BE2C (cell line): Measurements from ENCODE around the gene ELMO1.

ENCODE experiments used
- DNase-seq: peaks from one replicate; pipeline ENCODE4 v3.0.0-alpha.2; 2020
- H3K27me3 ChIP-seq: fragments of 250-450 bp; sonication (Bioruptor Pico); 2 replicates; pipeline ENCODE4 v1.5.1; 2020; ENCODE audit warnings: mild to moderate bottlenecking
- H3K36me3 ChIP-seq: fragments of 250-450 bp; sonication (Bioruptor Pico); 2 replicates; pipeline ENCODE4 v1.5.1; 2020; ENCODE audit warnings: mild to moderate bottlenecking
- H3K4me1 ChIP-seq: fragments of 250-450 bp; sonication (Bioruptor Pico); 2 replicates; pipeline ENCODE4 v1.5.1; 2020
- H3K4me3 ChIP-seq: 2 replicates; pipeline ENCODE4 v1.5.1; 2011; ENCODE audit warnings: low read depth, low read length
- H3K9me3 ChIP-seq: fragments of 250-450 bp; sonication (Bioruptor Pico); 2 replicates; pipeline ENCODE4 v1.5.1; 2020
- TF ChIP-seq, protein P1 (sequence below): IDR thresholded peaks from 2 replicates; pipeline ENCODE4 v1.5.1; 2012; ENCODE audit warnings: mild to moderate bottlenecking, low read depth, low read length

The ELMO1 gene

DNA sequence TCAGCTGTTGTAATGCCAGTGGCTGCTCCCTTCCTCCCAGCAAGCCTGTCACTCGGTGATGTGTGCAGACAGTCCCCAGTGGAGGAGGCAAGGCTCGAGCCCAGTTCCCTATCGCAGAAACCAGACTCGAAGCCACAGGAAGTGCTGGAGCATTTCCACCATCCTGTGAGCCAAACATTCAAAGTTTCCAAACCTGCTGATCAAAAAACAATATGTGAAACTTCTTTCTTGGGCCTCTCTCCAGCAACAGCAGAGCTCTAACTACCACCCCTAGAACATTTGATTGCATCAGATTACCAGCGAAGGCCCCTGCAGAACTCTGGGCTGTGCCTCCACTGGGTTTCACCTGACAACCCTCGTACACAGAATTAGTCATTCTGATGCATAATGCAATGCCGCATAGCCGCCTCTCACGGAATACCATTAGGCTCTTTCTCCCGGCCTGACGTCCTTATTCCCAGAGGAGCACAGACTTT, 94.0 kb downstream of the ELMO1 start:
- no peaks in the 10 kb centered on the region for H3K27me3 ChIP-seq
- no peak overlapping the region for H3K4me3 ChIP-seq
- no peak for DNase-seq
- TF ChIP-seq, protein P1, sequence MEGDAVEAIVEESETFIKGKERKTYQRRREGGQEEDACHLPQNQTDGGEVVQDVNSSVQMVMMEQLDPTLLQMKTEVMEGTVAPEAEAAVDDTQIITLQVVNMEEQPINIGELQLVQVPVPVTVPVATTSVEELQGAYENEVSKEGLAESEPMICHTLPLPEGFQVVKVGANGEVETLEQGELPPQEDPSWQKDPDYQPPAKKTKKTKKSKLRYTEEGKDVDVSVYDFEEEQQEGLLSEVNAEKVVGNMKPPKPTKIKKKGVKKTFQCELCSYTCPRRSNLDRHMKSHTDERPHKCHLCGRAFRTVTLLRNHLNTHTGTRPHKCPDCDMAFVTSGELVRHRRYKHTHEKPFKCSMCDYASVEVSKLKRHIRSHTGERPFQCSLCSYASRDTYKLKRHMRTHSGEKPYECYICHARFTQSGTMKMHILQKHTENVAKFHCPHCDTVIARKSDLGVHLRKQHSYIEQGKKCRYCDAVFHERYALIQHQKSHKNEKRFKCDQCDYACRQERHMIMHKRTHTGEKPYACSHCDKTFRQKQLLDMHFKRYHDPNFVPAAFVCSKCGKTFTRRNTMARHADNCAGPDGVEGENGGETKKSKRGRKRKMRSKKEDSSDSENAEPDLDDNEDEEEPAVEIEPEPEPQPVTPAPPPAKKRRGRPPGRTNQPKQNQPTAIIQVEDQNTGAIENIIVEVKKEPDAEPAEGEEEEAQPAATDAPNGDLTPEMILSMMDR, result no peak
- H3K9me3 ChIP-seq, result no peaks in the 10 kb centered on the region
- H3K4me1 ChIP-seq, result no peaks in the 10 kb centered on the region; the same call in 1 of the 2 replicates
- no peaks in the 10 kb centered on the region for H3K36me3 ChIP-seq

DNA sequence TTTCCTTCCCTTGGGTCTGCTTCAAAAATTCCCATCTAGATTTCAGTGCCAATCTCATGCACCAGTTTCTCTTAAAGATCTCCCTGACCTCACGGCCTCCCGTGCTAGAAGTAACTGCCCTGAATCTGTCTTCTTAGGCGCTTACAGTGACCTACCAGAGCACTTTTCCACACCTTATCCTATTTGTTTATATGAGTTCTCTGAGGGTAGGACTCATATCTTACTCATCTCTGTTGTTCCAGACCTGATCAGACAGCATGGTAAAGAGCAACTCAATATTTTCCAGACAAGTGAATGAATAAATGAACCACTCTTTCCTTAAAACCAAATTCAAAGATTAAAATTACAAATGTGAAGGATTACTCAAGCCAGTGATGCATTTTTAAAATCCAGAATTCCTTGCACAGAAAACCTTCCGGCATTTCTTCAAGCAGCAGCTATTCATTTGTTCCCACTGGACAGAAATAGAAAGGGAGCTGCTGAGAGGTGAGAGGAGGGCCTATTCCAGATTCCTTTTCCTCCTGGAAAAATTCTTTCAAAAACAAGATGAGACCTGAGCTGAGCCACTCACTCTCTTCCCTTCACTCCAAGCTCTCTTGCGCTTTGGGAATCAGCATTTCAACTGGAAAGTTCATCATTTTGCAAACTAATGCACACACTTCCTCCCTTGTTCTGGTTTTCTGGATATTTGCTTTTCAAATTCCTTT, 94.6 kb downstream of the ELMO1 start:
- Histone ChIP-seq H3K4me3 (no peak overlapping the region), H3K27me3 (no peaks in the 10 kb centered on the region), H3K36me3 (no peaks in the 10 kb centered on the region), H3K4me1 (no peaks in the 10 kb centered on the region), H3K9me3 (no peaks in the 10 kb centered on the region)
- no peak for DNase-seq
- TF ChIP-seq, protein P1, result no peak

DNA sequence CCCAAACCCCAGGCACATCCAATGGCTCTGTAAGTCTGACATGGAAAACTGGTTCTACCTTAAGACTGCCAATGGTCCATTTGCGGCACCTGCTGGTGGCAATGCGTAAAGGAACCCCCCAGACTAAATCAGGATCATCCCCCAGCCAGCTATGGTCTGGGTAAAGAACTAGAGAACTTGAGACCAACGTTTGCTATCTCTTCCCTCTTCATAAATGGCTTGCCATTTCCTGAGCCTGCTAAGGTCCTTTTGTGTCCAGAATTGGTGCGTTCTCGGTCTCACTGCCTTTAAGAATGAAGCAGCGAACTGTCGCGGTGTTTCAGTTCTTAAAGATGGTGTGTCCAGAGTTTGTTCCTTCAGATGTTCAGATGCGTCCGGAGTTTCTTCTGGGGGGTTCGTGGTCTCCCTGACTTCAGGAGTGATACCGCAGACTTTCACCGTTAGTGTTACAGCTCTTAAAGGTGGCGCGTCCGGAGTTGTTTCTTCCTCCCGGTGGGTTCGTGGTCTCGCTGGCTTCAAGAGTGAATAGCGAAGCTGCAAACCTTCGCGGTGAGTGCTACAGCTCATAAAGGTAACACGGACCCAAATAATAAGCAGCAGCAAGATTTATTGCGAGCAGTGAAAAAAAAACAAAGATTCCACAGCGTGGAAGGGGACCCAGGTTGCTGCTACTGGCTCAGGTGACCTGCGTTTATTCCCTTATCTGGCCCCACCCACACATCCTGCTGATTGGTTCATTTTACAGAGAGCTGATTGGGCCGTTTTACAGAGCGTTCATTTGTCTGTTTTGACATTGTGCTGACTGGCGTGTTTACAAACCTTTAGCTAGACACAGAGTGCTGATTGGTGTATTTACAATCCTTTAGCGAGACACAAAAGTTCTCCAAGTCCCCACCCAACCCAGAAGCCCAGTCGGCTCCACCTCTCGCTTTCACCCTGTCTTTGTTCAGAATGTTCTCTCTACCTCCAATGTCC, 95.4 kb downstream of the ELMO1 start:
- no peaks in the 10 kb centered on the region for H3K27me3 ChIP-seq
- peak; percentile 21 for DNase-seq
- H3K36me3 ChIP-seq, result no peaks in the 10 kb centered on the region
- H3K9me3 ChIP-seq, result no peaks in the 10 kb centered on the region
- H3K4me1 ChIP-seq, result no peaks in the 10 kb centered on the region
- no peak overlapping the region for H3K4me3 ChIP-seq
- TF ChIP-seq, protein P1, result peak; percentile 54

DNA sequence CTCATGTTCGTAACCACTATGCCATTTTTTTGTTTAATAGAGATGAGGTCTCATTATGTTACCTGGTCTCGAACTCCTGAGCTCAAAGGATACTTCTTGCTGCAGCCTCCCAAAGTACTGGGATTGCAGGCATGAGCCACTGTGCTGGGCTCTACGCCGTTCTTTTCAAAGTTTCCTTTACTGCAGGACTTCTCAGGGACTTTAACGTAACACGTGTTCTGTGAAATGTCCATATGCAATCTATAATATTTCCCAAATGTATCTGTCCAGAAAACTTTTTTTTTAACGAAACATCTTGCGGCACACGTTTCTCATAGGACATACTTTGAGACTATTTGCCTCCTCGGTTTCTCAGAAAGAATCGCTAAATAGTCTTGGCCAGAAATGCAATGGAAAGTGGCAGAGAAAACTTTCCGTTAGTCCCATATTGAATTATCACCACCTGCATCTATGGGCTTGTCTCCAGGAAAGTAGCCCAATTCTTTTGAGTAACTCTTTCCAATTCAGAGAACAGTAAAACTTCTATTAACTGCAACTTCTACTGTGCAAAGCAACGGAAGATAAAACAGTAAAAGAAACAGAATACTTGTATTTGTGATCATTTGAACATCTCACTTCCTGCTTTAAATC, 96.3 kb downstream of the ELMO1 start:
- TF ChIP-seq, protein P1, result no peak
- Histone ChIP-seq H3K9me3 (no peaks in the 10 kb centered on the region), H3K27me3 (no peaks in the 10 kb centered on the region), H3K4me1 (no peaks in the 10 kb centered on the region), H3K4me3 (no peak overlapping the region), H3K36me3 (no peaks in the 10 kb centered on the region)
- no peak for DNase-seq

DNA sequence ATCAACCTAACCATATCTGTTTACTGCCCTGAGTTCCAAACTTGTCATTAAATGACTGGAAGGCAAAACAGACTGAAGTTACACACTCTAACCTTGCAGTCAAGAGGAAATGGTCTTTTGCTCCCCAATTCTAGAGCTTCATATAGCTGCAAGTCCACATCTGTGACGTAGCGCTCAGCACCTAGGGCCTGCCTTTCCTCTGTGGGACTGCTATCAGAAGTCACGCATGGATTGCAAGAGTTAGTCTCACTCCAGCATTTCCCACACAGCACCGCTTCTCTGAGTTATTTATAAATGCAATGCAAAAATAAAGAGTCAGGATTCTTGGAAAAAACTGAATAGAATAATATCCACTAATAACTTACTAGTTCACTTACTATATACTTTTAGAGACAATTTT, 96.9 kb downstream of the ELMO1 start:
- H3K27me3 ChIP-seq, result no peaks in the 10 kb centered on the region
- no peak overlapping the region for H3K4me3 ChIP-seq
- TF ChIP-seq, protein P1, result no peak
- DNase-seq, result no peak
- H3K4me1 ChIP-seq, result no peaks in the 10 kb centered on the region
- H3K36me3 ChIP-seq, result no peaks in the 10 kb centered on the region
- H3K9me3 ChIP-seq, result no peaks in the 10 kb centered on the region
